DND-41 (cell line): ENCODE data around the gene PLEKHJ1.

Experiments
- ATAC-seq: fragments of 200-7000 bp; cut with Tn5 transposase; 3 replicates; pipeline ENCODE4 v1.9.1; 2021; ENCODE audit warnings: low read depth; ENCODE audit not compliant: insufficient read depth
- DNase-seq: peaks from one replicate; pipeline ENCODE4 v3.0.0-alpha.2; 2020
- H2AFZ ChIP-seq: 2 replicates; pipeline ENCODE4 v1.6.0; 2012; ENCODE audit warnings: low read depth, low read length
- H3K27ac ChIP-seq: 2 replicates; pipeline ENCODE4 v1.5.1; 2012; ENCODE audit warnings: low read length, inconsistent platforms
- H3K27me3 ChIP-seq: fragments of 200-600 bp; sonication (generic); 2 replicates; pipeline ENCODE4 v1.6.0; 2012; ENCODE audit warnings: low read length, mild to moderate bottlenecking, inconsistent platforms; ENCODE audit not compliant: insufficient read depth, poor library complexity
- H3K36me3 ChIP-seq: 2 replicates; pipeline ENCODE4 v1.5.1; 2012; ENCODE audit warnings: low read length, inconsistent platforms; ENCODE audit not compliant: insufficient read depth
- H3K4me1 ChIP-seq: 2 replicates; pipeline ENCODE4 v1.5.1; 2012; ENCODE audit warnings: mild to moderate bottlenecking, low read length; ENCODE audit not compliant: insufficient read depth
- H3K4me2 ChIP-seq: 2 replicates; pipeline ENCODE4 v1.6.0; 2012; ENCODE audit warnings: mild to moderate bottlenecking, moderate library complexity, low read length, inconsistent platforms; ENCODE audit not compliant: insufficient read depth
- H3K4me3 ChIP-seq, 2 experiments: fragments of 200-600 bp in 1 of 2; shearing (Covaris generic) in 1 of 2; 2 replicates each; pipeline ENCODE4 v1.5.1; 2012 to 2016; ENCODE audit warnings: inconsistent platforms in 2 of 2, low read length in 2 of 2, mild to moderate bottlenecking in 2 of 2, low read depth in 1 of 2, moderate library complexity in 1 of 2
- H3K79me2 ChIP-seq: 2 replicates; pipeline ENCODE4 v1.6.0; 2012; ENCODE audit warnings: low read length, inconsistent platforms; ENCODE audit not compliant: insufficient read depth
- H3K9ac ChIP-seq: 2 replicates; pipeline ENCODE4 v1.6.0; 2012; ENCODE audit warnings: low read depth, mild to moderate bottlenecking, inconsistent platforms, low read length, moderate library complexity
- H3K9me3 ChIP-seq: 2 replicates; pipeline ENCODE4 v1.5.1; 2012; ENCODE audit warnings: low read length, moderate library complexity, mild to moderate bottlenecking, inconsistent platforms; ENCODE audit not compliant: insufficient read depth, severe bottlenecking
- H4K20me1 ChIP-seq: 2 replicates; pipeline ENCODE4 v1.6.0; 2012; ENCODE audit warnings: low read length; ENCODE audit not compliant: insufficient read depth
- CTCF ChIP-seq: IDR thresholded peaks from 2 replicates; pipeline ENCODE4 v1.5.1; 2012; ENCODE audit warnings: borderline replicate concordance, low read length, moderate library complexity, mild to moderate bottlenecking; ENCODE audit not compliant: poor library complexity, severe bottlenecking; ENCODE audit errors: extremely low read depth
- EZH2 ChIP-seq: IDR thresholded peaks from 3 replicates; pipeline ENCODE4 v1.6.1; 2012; ENCODE audit warnings: borderline replicate concordance, low read depth, mild to moderate bottlenecking, moderate library complexity, low read length, inconsistent platforms; ENCODE audit not compliant: severe bottlenecking

The PLEKHJ1 gene

GRCh38 chr19:2236064-2236313 is 140 bp downstream of the PLEKHJ1 start:
- Histone ChIP-seq H3K9ac (peak overlapping the region; percentile 99), H3K36me3 (peaks cover 64% of the 10 kb centered on the region), H3K9me3 (no peaks in the 10 kb centered on the region), H3K27ac (peak overlapping the region; percentile 96), H3K27me3 (no peaks in the 10 kb centered on the region), H3K79me2 (peaks cover 93% of the 10 kb centered on the region), H2AFZ (peak overlapping the region; percentile 63), H3K4me1 (peaks cover 66% of the 10 kb centered on the region), H3K4me3 (peak overlapping the region; percentile 64 to 88; a peak in 3 of 4 replicates), H3K4me2 (peak overlapping the region; percentile 82), H4K20me1 (peaks cover 72% of the 10 kb centered on the region)
- TF ChIP-seq EZH2 (no peak), CTCF (no peak)
- ATAC-seq, result no peak
- DNase-seq, result no peak

GRCh38 chr19:2235381-2236063 is 607 bp downstream of the PLEKHJ1 start:
- H3K4me1 ChIP-seq, result peaks cover 62% of the 10 kb centered on the region
- peaks cover 64% of the 10 kb centered on the region for H3K36me3 ChIP-seq
- H3K4me2 ChIP-seq, result peak overlapping the region; percentile 82
- H3K4me3 ChIP-seq, result peak overlapping the region; percentile 64 to 88
- H3K9ac ChIP-seq, result peak overlapping the region; percentile 99
- peak overlapping the region; percentile 63 for H2AFZ ChIP-seq
- peaks cover 92% of the 10 kb centered on the region for H3K79me2 ChIP-seq
- DNase-seq, result peak; percentile 46
- no peaks in the 10 kb centered on the region for H3K9me3 ChIP-seq
- no peak for TF ChIP-seq CTCF
- no peak for TF ChIP-seq EZH2
- ATAC-seq, result peak; percentile 2; the same call in 2 of the 3 replicates
- no peaks in the 10 kb centered on the region for H3K27me3 ChIP-seq
- peaks cover 72% of the 10 kb centered on the region for H4K20me1 ChIP-seq
- peak overlapping the region; percentile 96 for H3K27ac ChIP-seq

- ATAC-seq (no peak), DNase-seq (no peak)
- peak overlapping the region; percentile 96 for H3K27ac ChIP-seq
- H3K4me3 ChIP-seq, result peak overlapping the region; percentile 64 to 88
- H3K4me2 ChIP-seq, result peak overlapping the region; percentile 82
- H3K4me1 ChIP-seq, result peaks cover 56% of the 10 kb centered on the region
- H4K20me1 ChIP-seq, result peaks cover 67% of the 10 kb centered on the region
- H3K9ac ChIP-seq, result peak overlapping the region; percentile 99
- H3K9me3 ChIP-seq, result no peaks in the 10 kb centered on the region
- H3K27me3 ChIP-seq, result no peaks in the 10 kb centered on the region
- peaks cover 88% of the 10 kb centered on the region for H3K79me2 ChIP-seq
- TF ChIP-seq EZH2 (no peak), CTCF (no peak)
- H2AFZ ChIP-seq, result no peak overlapping the region
- H3K36me3 ChIP-seq, result peaks cover 64% of the 10 kb centered on the region
Measured at GRCh38 chr19:2234996-2235380, 1.1 kb downstream of the PLEKHJ1 start.
